Esophagus squamous epithelium (tissue), 5 donors: ENCODE results near the gene TUBA1A. TPM values are rescaled to one million over a fixed set of nuclear protein-coding genes. Genes with fewer than 3 reads are reported as not detected.

Experiments used
- DNase-seq: peaks from one replicate; lab custom pipeline; 2025; lab: John Stamatoyannopoulos, UW
- H3K27ac ChIP-seq, 4 donors: fragments of 200-600 bp; sonication (generic); one replicate each; pipeline ENCODE4 v1.5.1; 2016 to 2019; ENCODE audit warnings: mild to moderate bottlenecking in 1 of 4
- H3K27me3 ChIP-seq, 4 donors: fragments of 200-600 bp; sonication (generic); 1 replicate in 3 of 4; 2 replicates in 1 of 4; pipeline versions ENCODE4 v1.5.1 to v1.6.0; 2017 to 2021; ENCODE audit warnings: antibody characterized with exemption in 1 of 4
- H3K36me3 ChIP-seq, 3 donors: fragments of 200-600 bp; sonication (generic); one replicate each; pipeline ENCODE4 v1.5.1; 2016 to 2019
- H3K4me1 ChIP-seq, 3 donors: fragments of 200-600 bp; sonication (generic); one replicate each; pipeline ENCODE4 v1.5.1; 2017 to 2019
- H3K4me3 ChIP-seq, 4 donors: fragments of 200-600 bp; sonication (generic); 1 replicate in 3 of 4; 2 replicates in 1 of 4; pipeline ENCODE4 v1.5.1; 2016 to 2019; ENCODE audit warnings: mild to moderate bottlenecking in 2 of 4, moderate library complexity in 1 of 4
- H3K9me3 ChIP-seq, 3 donors: fragments of 200-600 bp; sonication (generic); one replicate each; pipeline ENCODE4 v1.5.1; 2016 to 2019
- CTCF ChIP-seq, 6 experiments: fragments of 450-650 bp in 4 of 6; fragments of 200-600 bp in 2 of 6; sonication (generic) in 2 of 6; IDR thresholded peaks; one replicate each; pipeline ENCODE4 v1.5.1; 2016 to 2019; ENCODE audit warnings: antibody characterized with exemption in 6 of 6, mild to moderate bottlenecking in 4 of 6, moderate library complexity in 4 of 6
- POLR2A ChIP-seq, 4 donors: fragments of 450-650 bp; IDR thresholded peaks; one replicate each; pipeline ENCODE4 v1.6.1; 2017; ENCODE audit warnings: antibody characterized with exemption in 4 of 4, mild to moderate bottlenecking in 4 of 4, moderate library complexity in 3 of 4
- WGBS, 2 donors: methylation state at CpG; one replicate each; pipeline ENCODE4 v1.1.5; 2018; 5-methylcytosine and 5-hydroxymethylcytosine counted together
- intact Hi-C: fragments of 100-400 bp; cut with DNase I; formaldehyde crosslinking; loops from one replicate; pipeline ENCODE4 v1.15.0; 2022
- total RNA-seq, 4 donors: library from RNA; depleted of rRNA; stranded (reverse); fragments of >200 nt; gene quantifications; one replicate each; pipeline ENCODE4 v1.1.0, GENCODE V29; 2016
- donor health status: DM: yes; HTN: yes; CAD: no.

The TUBA1A gene
- total RNA-seq, 4 donors from 2014 or later, result 14.5 to 91.0 (median 46.2) TPM

GRCh38 chr12:49231878-49232655 lies 43.2 kb upstream of the TUBA1A start:
- WGBS, 2 donors, result 63 to 64% methylated on average over 8 to 9 of the region's 9 CpGs
- Histone ChIP-seq H3K27me3 (no peaks in the 10 kb centered on the region), H3K36me3 (no peaks in the 10 kb centered on the region), H3K27ac (peak overlapping the region; percentile 8 to 91 (median 68)), H3K4me1 (peaks cover 7 to 32% (median 14%) of the 10 kb centered on the region in 3 donors), H3K9me3 (no peaks in the 10 kb centered on the region), H3K4me3 (no peak overlapping the region)
- TF ChIP-seq POLR2A (IDR thresholded peaks at IDR 0.05) (no peak), CTCF (IDR thresholded peaks at IDR 0.05) (no peak)
- no peak for DNase-seq
- intact Hi-C loops, result loop anchor here (5.0 to 10.0 kb wide), 3 partner anchors 47 to 137 kb away; partner anchors contain the start of genes DHH, TUBA1A and TUBA1B

DNA sequence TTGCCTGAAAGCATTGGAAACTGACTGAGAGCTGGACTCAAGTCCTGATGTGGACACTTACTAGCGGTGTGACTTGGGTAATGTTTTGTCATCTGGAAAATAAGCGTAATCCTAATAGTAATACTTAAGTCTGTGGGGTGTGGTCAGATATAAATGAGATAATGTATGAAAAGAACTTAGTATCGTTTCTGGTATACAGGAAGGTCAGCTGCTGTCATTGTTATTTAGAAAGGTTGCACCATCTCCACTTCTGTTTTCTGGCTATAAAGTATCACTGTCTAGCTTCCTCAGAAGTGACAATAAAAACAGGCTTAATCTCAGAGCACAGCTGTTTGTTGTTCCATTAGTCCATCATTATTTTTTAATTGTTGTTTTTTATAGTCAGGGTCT lies 41.9 kb upstream of the TUBA1A start:
- intact Hi-C loops, result loop anchor here (5.0 to 10.0 kb wide), 3 partner anchors 46 to 136 kb away; partner anchors contain the start of genes DHH, TUBA1A and TUBA1B
- Histone ChIP-seq H3K4me1 (peaks cover 7 to 33% (median 14%) of the 10 kb centered on the region in 3 donors), H3K27ac (no peak overlapping the region), H3K9me3 (no peaks in the 10 kb centered on the region), H3K36me3 (no peaks in the 10 kb centered on the region), H3K27me3 (no peaks in the 10 kb centered on the region), H3K4me3 (no peak overlapping the region)
- WGBS, 2 donors, result 46 to 57% methylated on average over 3 of the region's 3 CpGs
- no peak for TF ChIP-seq CTCF (IDR thresholded peaks at IDR 0.05)
- no peak for TF ChIP-seq POLR2A (IDR thresholded peaks at IDR 0.05)
- no peak for DNase-seq

DNA sequence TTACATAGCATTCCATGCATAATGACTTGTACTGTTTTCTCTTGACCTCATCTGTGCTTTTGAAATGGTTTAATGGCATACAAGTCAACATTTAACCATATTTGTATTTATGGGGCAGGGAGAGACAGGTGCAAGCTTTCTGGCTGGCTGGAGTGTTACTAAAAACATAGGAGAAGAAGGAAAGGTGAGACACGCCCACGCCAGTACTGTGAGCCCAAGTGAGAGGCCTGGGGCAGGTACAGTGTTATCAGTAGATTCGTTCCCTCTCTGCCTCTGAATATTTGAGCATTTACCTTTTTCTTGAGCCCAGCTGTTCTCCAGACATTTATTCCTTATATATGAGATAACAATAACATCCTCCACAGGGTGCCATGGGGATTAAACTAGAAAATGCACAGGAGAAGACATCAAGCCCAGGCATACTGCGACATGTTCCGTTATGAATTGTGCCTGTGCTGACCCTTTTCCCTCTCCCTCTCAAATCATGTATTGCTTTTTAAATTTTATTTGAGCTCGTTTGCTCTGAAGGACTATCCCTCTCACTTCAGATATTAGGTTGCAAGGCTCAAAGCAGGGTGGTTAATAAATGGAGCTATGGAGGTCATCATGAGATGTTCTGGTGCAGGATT lies 41.4 kb upstream of the TUBA1A start:
- no peaks in the 10 kb centered on the region for H3K36me3 ChIP-seq
- no peak overlapping the region for H3K4me3 ChIP-seq
- no peak for TF ChIP-seq CTCF (IDR thresholded peaks at IDR 0.05)
- intact Hi-C loops, result loop anchor here (5.0 to 10.0 kb wide), 3 partner anchors 45 to 135 kb away; partner anchors contain the start of genes DHH, TUBA1A and TUBA1B
- H3K9me3 ChIP-seq, result no peaks in the 10 kb centered on the region
- H3K4me1 ChIP-seq, result peaks cover 10 to 36% (median 14%) of the 10 kb centered on the region in 3 donors
- H3K27me3 ChIP-seq, result no peaks in the 10 kb centered on the region
- WGBS, 2 donors, result 51 to 64% methylated on average over 6 of the region's 6 CpGs
- no peak for DNase-seq
- H3K27ac ChIP-seq, result no peak overlapping the region

DNA sequence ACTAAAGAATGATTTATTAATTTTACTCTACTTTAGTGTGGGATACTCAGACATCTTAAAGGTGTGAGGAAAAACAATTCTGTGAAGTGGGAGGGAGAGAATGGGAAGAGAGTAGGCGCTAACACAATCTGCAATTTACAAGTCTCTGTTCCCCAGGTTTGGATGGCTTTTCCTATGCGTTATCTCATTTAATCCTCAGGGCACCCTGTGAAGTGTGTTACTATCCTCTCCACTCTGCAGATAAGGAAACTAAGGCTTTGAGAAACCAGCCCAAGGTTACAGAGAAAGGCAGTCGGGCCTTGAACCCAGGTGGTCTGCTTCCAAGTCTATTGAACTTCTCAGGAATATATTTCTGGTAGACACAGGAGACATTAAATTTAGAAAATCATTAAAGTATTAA lies 39.8 kb upstream of the TUBA1A start:
- WGBS, 2 donors, result 82 to 88% methylated on average over 3 of the region's 3 CpGs
- no peak for DNase-seq
- H3K27me3 ChIP-seq, result no peaks in the 10 kb centered on the region

More for the DNA sequence above, 39.8 kb upstream of the TUBA1A start:
- intact Hi-C loops, result no loop called here
- Histone ChIP-seq H3K4me1 (peaks cover 3 to 27% (median 8%) of the 10 kb centered on the region in 3 donors), H3K36me3 (no peaks in the 10 kb centered on the region), H3K9me3 (no peaks in the 10 kb centered on the region), H3K4me3 (no peak overlapping the region), H3K27ac (no peak overlapping the region)
- TF ChIP-seq CTCF (IDR thresholded peaks at IDR 0.05) (no peak), POLR2A (IDR thresholded peaks at IDR 0.05) (no peak)
